ENCODE measurements around the gene RAB22A. TPM values are rescaled to one million over a fixed set of nuclear protein-coding genes. Genes with fewer than 3 reads are reported as not detected.

Gene RAB22A
- total RNA-seq, 2 donors from 2014 or later: 11.8 to 15.8 TPM

DNA sequence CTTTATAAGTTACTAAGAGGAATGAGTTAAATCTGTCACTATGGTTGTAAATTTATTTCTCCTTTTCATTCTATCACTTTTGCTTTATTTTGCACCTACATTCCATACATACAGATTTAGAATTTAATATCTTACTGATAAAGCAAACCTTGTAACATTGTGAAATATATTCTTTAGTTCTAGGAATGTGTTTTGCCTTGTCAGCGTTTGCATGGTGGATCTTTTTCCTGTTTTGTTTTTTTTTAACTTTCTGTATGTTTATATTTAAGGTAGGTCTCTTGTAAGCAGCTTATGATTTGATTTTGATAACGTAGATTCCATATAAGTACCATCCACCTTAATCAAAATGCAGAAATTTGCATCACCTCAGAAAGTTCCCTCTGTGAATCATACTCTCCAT, 16.4 kb downstream of the RAB22A start:
- Mint-ChIP-seq H3K36me3 (peaks cover 0 to 10% of the 10 kb centered on the region in 2 donors), H3K27ac (no peak overlapping the region), H3K9me3 (no peaks in the 10 kb centered on the region)
- DNase-seq (ENCODE audit: low spot score in 2 of 2) (no peak), ATAC-seq (no peak)

DNA sequence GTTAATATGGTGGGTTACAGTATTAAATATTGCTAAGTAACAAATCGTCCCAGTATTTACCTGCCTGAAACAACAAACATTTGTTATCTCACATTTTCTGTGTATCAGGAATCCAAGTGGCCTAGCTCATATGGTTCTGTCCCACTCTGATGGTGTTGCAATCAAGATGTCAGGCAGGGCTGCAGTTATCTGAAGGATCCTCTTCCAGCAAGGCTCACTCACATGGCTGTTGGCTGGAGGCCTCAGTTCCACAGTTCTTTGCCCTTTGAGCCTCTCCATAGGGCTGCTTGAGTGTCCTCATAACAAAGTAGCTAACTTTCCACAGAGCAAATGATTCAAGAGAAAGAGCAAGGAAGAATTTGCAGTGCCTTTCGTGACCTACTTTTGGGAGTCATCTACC, 17.7 kb downstream of the RAB22A start:
- DNase-seq (ENCODE audit: low spot score in 2 of 2) (no peak), ATAC-seq (no peak)
- no peaks in the 10 kb centered on the region for H3K9me3 Mint-ChIP-seq
- H3K36me3 Mint-ChIP-seq: peaks cover 4 to 16% of the 10 kb centered on the region in 2 donors
- no peak overlapping the region for H3K27ac Mint-ChIP-seq

DNA sequence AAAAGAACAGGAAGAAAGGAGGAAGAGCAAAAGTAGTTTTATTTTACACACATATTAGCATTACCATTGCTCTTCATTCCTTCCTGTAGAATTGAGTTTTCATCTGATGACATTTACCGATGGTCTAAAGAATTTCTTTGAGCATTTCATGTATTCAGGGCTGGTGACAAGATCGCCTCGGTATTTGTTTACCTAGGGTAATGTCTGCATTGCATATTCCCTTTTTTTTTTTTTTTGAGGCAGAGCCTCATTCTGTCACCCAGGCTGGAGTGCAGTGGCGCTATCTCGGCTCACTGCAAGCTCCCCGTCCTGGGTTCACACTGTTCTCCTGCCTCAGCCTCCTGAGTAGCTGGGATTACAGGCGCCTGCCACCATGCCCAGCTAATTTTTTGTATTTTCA, 19.3 kb downstream of the RAB22A start:
- peaks cover 4 to 16% of the 10 kb centered on the region in 2 donors for H3K36me3 Mint-ChIP-seq
- DNase-seq (ENCODE audit: low spot score in 2 of 2): no peak
- H3K27ac Mint-ChIP-seq: no peak overlapping the region
- ATAC-seq: no peak
- no peaks in the 10 kb centered on the region for H3K9me3 Mint-ChIP-seq

DNA sequence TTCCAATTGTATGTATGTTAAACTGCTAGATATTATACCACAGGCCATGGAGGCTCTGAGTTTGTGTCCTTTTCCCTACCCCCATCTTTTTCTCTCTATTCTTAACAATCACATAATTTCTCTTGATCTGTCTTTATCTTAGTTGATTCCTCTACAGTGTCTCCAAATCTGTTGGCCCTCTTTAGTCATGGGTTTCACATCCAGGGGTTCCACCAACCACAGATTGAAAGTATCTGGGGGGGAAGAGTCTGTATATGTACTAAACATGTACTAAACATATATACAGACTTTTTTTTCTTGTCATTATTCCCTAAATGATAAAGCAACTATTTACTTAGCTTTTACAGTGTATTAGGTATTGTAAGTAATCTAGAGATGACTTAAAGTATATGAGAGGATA, 20.2 kb downstream of the RAB22A start:
- Mint-ChIP-seq H3K27ac (peak overlapping the region in 1 of 2 donors; percentile 3), H3K36me3 (peaks cover 4 to 16% of the 10 kb centered on the region in 2 donors), H3K9me3 (no peaks in the 10 kb centered on the region)
- ATAC-seq: peak in 1 of 2 donors; percentile 43
- no peak for DNase-seq (ENCODE audit: low spot score in 2 of 2)

DNA sequence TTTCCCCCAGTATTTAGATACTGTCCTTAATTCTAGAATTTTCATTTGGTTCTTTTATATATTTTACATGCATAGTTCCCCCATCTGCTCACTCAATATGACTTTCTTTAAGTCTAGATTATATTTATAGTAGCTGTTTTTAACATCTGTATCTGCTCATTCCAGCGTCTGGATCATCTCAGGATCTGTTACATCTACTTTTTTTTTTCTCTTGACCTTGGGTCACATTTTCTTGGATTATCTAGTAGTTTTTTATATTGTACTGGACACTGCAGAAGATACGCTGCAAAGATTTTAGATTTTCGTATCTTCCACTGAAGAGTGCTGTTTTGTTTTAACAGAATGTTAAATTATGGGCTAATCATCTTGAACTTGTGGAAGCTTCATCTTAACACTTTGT, 20.7 kb downstream of the RAB22A start:
- Mint-ChIP-seq H3K9me3 (no peaks in the 10 kb centered on the region), H3K27ac (peak overlapping the region in 1 of 2 donors; percentile 17), H3K36me3 (peaks cover 4 to 16% of the 10 kb centered on the region in 2 donors)
- DNase-seq (ENCODE audit: low spot score in 2 of 2): no peak
- no peak for ATAC-seq

DNA sequence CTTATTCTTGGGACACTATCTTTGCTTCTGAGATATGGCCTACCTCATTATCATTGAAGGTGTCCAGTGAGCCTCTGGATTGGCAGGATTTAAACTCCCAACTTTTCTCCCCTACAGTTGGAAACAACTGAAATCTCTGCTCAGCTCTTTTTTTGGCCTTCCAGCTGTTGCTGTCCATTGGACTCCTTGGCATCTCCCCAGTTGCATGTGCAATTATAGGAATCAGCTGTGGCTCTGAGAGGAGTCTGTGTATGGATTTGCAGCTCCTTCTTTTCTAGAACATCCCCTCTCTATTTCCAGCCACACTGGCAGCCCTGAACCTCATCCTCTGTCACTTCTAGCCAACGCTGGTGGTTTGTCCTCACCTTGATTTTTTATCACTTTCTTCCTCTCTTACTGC, 21.2 kb downstream of the RAB22A start:
- ATAC-seq (no peak), DNase-seq (ENCODE audit: low spot score in 2 of 2) (no peak)

DNA sequence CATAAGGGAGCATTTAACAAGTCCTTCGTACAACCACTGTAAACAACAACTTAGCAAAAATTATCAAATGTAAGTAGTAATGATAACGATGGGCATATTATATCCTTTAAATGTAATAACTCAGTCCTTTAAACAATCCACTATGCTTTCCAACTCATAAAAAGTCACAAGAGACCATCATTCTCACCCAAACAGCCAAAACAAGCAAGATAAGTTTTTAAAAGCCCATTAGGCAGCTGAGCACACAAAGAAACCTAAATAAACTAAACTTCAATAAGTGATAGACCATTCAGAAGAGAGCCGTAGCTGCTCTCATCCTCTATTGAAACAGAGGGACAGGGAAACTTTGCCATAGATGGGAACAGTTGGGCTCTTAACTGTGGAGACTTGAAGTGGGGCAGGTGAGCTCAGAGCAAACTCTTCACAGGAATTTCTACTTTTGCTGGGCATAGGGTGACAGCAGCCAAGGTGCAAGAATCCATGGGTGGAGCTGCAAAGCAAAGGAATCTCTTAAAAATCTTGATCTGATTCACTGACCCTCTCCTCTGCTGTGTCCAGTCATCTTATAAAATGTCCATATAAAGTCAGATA, 22.5 kb downstream of the RAB22A start:
- ATAC-seq: no peak

More for the DNA sequence above, 21.2 kb downstream of the RAB22A start:
- Mint-ChIP-seq H3K9me3 (no peaks in the 10 kb centered on the region), H3K36me3 (peaks cover 4 to 16% of the 10 kb centered on the region in 2 donors), H3K27ac (no peak overlapping the region)

DNA sequence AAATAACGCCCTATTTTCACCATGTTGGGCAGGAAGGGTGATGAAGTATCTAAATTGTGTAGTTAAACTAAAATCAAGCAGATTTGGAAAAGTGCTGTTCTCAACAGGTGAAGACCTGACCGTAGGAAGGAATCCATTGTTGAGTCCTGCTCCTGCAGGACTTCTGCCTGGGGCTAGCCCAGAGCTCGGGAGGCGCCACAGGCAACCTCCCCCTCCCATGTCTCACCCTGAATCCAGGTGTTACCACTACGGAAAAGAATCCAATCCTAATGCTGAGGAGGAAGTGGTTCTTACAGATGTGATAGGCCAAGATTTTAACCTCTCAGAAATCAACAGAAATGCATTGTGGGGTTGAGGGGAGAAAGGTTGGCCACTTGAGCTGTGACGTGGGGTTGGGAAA, 30.2 kb downstream of the RAB22A start:
- Mint-ChIP-seq H3K9me3 (peaks cover 9 to 17% of the 10 kb centered on the region in 2 donors), H3K27ac (peak overlapping the region in 1 of 2 donors; percentile 22), H3K36me3 (peaks cover 5 to 25% of the 10 kb centered on the region in 2 donors)
- no peak for ATAC-seq
- no peak for DNase-seq (ENCODE audit: low spot score in 2 of 2)

More for the DNA sequence above, 22.5 kb downstream of the RAB22A start:
- Mint-ChIP-seq H3K27ac (no peak overlapping the region), H3K9me3 (no peaks in the 10 kb centered on the region), H3K36me3 (peaks cover 4 to 9% of the 10 kb centered on the region in 2 donors)
- no peak for DNase-seq (ENCODE audit: low spot score in 2 of 2)

DNA sequence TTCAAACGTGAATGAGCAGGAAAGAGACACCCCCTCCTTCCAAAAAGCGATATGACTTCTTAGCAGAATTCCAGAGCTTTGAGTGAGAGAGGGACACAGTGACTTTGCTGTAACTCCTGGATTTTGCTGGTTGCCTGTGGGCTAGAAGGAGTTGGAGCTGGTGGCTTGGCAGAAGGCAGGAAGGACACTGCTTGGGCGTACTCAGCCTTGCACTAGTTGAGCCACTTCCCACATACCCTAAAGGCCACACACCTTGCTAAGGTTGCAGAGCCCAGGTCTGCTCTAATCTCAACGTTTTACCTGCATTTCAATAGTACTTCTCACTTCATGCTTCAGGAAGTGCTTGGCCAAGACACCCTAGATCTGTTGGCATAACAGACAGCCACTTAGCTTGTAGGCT, 30.6 kb downstream of the RAB22A start:
- Mint-ChIP-seq H3K27ac (peak overlapping the region in 1 of 2 donors; percentile 24), H3K36me3 (peaks cover 7 to 27% of the 10 kb centered on the region in 2 donors), H3K9me3 (peaks cover 9 to 17% of the 10 kb centered on the region in 2 donors)
- ATAC-seq: no peak
- DNase-seq (ENCODE audit: low spot score in 2 of 2): no peak

DNA sequence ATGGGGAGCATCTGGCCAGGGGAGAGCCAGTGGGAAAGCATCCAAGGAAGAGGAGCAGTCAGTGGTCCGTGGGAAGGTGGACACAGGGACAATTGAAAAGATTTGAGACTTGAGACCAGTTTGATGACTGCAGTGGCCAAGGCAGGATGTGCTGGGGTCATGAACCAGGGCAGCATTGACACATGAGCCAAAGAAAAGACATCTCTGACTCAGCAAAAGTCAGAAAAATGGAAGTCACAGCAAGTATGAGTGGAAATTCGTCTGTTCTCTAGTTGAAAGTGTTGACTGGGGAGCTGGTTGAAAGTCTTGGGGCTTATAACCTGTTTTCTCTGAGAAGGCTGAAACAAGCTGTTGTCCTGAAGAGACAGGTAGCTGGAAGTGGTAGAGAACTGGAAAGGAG, 31.3 kb downstream of the RAB22A start:
- peak overlapping the region; percentile 24 to 92 for H3K27ac Mint-ChIP-seq
- ATAC-seq (no peak), DNase-seq (ENCODE audit: low spot score in 2 of 2) (no peak)
- H3K9me3 Mint-ChIP-seq: peaks cover 9 to 17% of the 10 kb centered on the region in 2 donors
- peaks cover 14 to 34% of the 10 kb centered on the region in 2 donors for H3K36me3 Mint-ChIP-seq

DNA sequence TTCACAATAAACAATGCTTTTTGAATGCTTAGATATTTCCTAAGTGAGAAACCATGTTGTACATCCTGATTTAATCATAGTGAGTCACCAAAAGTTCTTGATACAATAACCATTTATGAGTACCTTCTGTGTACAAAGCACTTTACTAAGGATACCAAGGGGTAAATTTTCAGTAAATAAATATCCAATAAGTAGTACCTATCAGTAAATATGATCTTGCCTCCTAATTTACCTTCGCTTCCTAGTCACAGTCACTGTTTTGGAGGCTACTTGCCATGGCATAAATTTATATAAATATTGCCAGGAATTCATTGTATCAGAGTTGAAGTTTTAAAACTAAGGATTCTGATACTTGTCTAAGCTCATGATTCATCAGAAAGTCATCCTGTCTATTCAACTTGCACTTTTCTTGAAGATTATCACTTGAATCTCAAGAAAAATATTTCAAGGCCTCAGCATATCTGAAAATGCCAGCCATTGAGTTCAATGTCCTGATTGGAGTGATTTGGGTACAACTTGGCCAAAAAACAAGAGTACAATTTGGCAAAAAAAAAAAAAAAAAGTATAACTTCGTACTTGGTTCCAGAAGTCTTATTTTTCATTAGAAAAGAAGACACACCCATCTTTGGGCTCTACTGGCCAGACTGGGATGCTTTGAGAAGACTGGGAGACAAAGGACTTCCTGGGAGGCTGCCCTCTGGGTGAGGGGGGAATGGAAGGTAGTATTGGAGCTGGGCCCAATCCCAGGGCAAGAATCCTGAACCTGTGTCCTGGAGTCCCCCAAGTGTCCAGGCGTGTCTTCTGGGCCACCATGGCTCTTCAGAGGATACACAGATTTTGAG, 32.8 kb downstream of the RAB22A start:
- H3K9me3 Mint-ChIP-seq: peaks cover 9 to 23% of the 10 kb centered on the region in 2 donors
- ATAC-seq (peak in 1 of 2 donors; percentile 62), DNase-seq (ENCODE audit: low spot score in 2 of 2) (no peak)
- peaks cover 24 to 48% of the 10 kb centered on the region in 2 donors for H3K36me3 Mint-ChIP-seq
- H3K27ac Mint-ChIP-seq: no peak overlapping the region

DNA sequence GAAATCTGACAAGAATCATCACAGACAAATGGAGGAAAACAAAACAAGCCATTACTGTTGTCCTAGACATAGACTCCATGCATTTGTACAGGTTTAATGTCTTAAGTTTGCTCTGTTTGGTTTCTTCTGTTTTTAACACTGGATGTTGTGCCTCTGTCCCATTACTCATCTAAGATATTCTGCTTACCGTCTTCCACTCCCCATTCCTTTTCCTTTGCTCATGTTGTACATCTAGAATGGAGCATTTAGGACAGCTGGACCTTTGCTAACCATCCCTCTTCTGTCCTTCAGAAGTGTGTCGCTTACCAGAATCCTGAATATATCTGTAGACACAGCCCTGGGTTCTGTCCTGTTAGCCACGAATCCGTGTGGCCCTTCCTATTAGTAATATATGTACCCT, 35.2 kb downstream of the RAB22A start:
- DNase-seq (ENCODE audit: low spot score in 2 of 2) (no peak), ATAC-seq (no peak)
- peaks cover 9 to 19% of the 10 kb centered on the region in 2 donors for H3K9me3 Mint-ChIP-seq
- H3K27ac Mint-ChIP-seq: no peak overlapping the region
- H3K36me3 Mint-ChIP-seq: peaks cover 20 to 42% of the 10 kb centered on the region in 2 donors

DNA sequence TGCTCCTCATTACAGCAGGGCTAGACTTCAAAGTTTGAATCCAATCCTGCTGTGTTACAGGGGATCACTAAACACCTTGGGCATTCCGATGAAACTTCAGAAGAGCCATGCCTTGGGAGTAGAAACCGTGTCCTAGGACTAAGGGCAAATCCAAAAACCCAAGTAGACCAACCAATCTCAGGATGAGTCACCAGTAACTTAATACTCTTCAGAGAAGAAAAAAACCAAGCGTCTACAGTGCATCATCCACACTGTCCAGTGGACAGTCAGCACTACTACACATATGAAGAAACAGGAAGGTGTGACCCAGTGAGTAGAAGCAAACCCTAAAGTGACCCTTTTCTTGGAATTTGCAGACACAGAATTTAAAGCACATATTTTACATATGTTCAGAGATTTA, 40.1 kb downstream of the RAB22A start:
- H3K9me3 Mint-ChIP-seq: peaks cover 0 to 5% of the 10 kb centered on the region in 2 donors
- H3K36me3 Mint-ChIP-seq: peaks cover 29% of the 10 kb centered on the region in 2 donors
- ATAC-seq: peak in 1 of 2 donors; percentile 79
- DNase-seq (ENCODE audit: low spot score in 2 of 2): no peak
- H3K27ac Mint-ChIP-seq: peak overlapping the region; percentile 48 to 75

DNA sequence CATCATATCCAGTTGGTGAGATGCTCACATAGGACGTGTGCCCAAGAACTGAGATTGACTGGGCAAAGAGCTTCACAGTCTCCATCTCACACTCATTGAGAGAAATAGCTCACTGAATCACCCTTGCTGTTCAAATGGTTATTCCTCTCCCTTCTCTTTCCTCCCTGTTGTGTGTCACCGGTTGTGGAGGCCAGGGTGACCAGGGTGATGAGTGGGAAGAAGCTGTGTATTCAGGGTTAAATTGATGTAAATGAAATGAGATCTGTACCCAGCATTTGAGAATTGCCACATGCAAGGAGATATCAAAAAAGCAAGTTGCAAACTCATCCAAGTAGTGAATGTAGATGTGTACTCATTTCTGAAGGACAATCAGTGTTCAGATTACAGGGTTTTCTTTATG, 43.0 kb downstream of the RAB22A start:
- peaks cover 6 to 12% of the 10 kb centered on the region in 2 donors for H3K36me3 Mint-ChIP-seq
- no peaks in the 10 kb centered on the region for H3K9me3 Mint-ChIP-seq
- H3K27ac Mint-ChIP-seq: peak overlapping the region in 1 of 2 donors; percentile 20
- ATAC-seq (peak; percentile 78 to 96), DNase-seq (ENCODE audit: low spot score in 2 of 2) (peak in 1 of 2 donors; percentile 39)

DNA sequence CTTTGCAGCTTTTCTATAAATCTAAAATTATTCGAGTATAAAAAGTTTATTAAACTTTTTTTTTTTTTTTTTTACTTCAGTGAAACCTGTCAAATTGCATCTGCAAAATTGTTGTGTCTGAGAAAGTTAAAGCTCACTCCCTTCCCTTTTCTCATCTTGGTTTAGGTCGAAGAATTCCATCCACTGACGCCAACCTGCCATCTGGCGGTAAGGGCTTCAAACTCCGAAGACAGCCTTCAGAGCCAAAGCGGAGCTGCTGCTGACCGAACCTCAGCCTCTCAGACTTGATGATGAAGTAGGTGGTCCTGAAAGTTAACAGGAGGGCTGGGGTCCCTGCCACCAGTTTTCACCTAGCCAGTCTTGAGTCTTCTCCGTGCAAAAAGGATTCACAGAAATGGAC, 49.9 kb downstream of the RAB22A start:
- H3K27ac Mint-ChIP-seq: no peak overlapping the region
- ATAC-seq (no peak), DNase-seq (ENCODE audit: low spot score in 2 of 2) (no peak)
- peaks cover 3 to 9% of the 10 kb centered on the region in 2 donors for H3K36me3 Mint-ChIP-seq
- H3K9me3 Mint-ChIP-seq: no peaks in the 10 kb centered on the region

DNA sequence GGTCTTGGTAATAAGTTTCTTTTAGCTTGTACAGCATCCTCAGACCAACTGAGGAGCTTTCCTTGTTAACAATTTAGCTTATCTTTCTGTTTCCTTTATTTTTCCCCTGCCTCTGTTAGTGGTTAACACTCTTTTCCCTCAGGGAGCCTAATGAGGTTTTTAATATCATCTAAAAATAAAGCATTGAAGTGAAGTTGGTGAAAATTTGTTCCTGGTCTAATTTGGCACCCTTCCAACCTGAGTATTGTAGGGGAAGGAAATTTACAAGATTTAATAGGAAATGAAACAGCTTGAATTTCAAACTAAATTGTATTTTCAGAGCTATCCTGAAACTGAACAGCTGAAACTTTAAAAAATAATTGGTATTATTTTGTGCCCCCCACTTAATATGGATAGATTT, 51.4 kb downstream of the RAB22A start:
- DNase-seq (ENCODE audit: low spot score in 2 of 2): no peak
- Mint-ChIP-seq H3K27ac (no peak overlapping the region), H3K9me3 (no peaks in the 10 kb centered on the region), H3K36me3 (peaks cover 0 to 9% of the 10 kb centered on the region in 2 donors)
- ATAC-seq: no peak

DNA sequence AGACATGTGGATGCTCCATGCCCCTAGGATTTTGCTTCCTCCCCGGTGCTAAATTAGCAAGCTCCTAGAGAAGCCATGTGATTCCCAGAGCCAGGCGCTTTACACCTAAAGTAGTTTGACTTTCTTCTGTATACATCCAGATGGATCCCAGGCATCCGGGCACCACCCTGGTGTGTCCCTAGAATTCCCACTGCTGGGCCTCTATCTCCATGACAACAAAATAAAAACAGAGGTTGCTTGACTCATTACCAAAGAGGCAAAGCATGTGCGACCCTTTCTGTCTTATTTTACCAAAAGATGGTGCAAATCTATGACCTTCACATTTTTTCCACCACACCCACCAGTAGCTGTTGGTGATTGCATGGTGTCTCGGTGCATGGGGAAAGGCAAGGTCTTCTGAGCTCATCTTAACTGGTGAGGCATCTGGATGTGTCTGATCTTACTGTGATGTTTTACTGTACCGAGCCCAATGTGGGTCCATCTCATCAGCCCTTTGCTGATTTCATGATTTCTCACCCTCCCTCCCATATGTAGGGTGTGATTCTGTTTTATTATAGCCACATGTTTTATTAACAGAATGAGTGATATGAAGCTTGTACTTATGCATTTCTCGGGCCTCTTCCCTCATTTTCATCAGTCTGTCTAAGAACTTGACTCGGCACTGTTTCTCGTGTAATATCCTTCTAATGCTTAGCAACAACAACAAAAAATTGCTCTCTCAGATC, 52.1 kb downstream of the RAB22A start:
- H3K27ac Mint-ChIP-seq: no peak overlapping the region
- ATAC-seq (peak in 1 of 2 donors; percentile 29), DNase-seq (ENCODE audit: low spot score in 2 of 2) (no peak)
- H3K9me3 Mint-ChIP-seq: no peaks in the 10 kb centered on the region
- peaks cover 0 to 9% of the 10 kb centered on the region in 2 donors for H3K36me3 Mint-ChIP-seq
